Endothelial cell of umbilical vein (primary cell): ENCODE measurements around the gene ZNF407. TPM values are rescaled to one million over a fixed set of nuclear protein-coding genes. Genes with fewer than 3 reads are reported as not detected.

Experiments
- BruUV-seq: library from RNA; stranded (reverse); fragments of 400-500 nt; replicated peaks from 2 replicates; lab custom pipeline; 2021; lab: Mats Ljungman, UMichigan
- CTCF ChIA-PET: fragments of 300-600, 350-600 bp; sonication (Branson Sonifier 250); formaldehyde crosslinking; loops from one replicate; lab custom pipeline; 2021; ENCODE audit warnings: antibody characterized with exemption, inconsistent platforms; lab: Charles Lee
- POLR2A ChIA-PET: fragments of 300-600, 350-600 bp; sonication (Branson Sonifier 250); formaldehyde crosslinking; loops from one replicate; lab custom pipeline; 2021; ENCODE audit warnings: antibody characterized with exemption, inconsistent platforms; lab: Charles Lee
- DNase-seq: peaks from one replicate; pipeline ENCODE4 v3.0.0-alpha.2; 2011; ENCODE audit warnings: low read depth, low spot score
- FAIRE-seq: peaks from 2 replicates; lab custom pipeline; 2011; peaks lifted over from hg19 to GRCh38; lab: Jason Lieb, UNC
- H2AFZ ChIP-seq: 2 replicates; pipeline ENCODE4 v1.6.0; 2012; ENCODE audit warnings: low read depth, low read length, control low read depth, inconsistent platforms
- H3K27ac ChIP-seq: 2 replicates; pipeline ENCODE4 v1.5.1; 2011; ENCODE audit warnings: low read depth, mild to moderate bottlenecking, control low read depth, low read length, moderate library complexity; ENCODE audit not compliant: insufficient read depth
- H3K27me3 ChIP-seq, 2 experiments: 2 replicates each; pipeline versions ENCODE4 v1.6.0 to v1.6.1; 2011; ENCODE audit warnings: low read length in 2 of 2, mixed read lengths in 1 of 2; ENCODE audit not compliant: control insufficient read depth in 2 of 2, insufficient read depth in 2 of 2
- H3K36me3 ChIP-seq, 2 experiments: 2 replicates in 1 of 2; 3 replicates in 1 of 2; pipeline ENCODE4 v1.5.1; 2011; ENCODE audit warnings: low read length in 2 of 2, mild to moderate bottlenecking in 1 of 2, moderate library complexity in 1 of 2; ENCODE audit not compliant: control insufficient read depth in 2 of 2, insufficient read depth in 2 of 2; ENCODE audit errors: extremely low read depth in 1 of 2
- H3K4me1 ChIP-seq: 3 replicates; pipeline ENCODE4 v1.5.1; 2011; ENCODE audit warnings: mild to moderate bottlenecking, low read length; ENCODE audit not compliant: control insufficient read depth, insufficient read depth; ENCODE audit errors: extremely low read depth
- H3K4me2 ChIP-seq: 2 replicates; pipeline ENCODE4 v1.6.1; 2011; ENCODE audit warnings: low read length, control low read depth, mixed read lengths; ENCODE audit not compliant: insufficient read depth
- H3K4me3 ChIP-seq, 3 experiments: fragments of 200-600 bp in 1 of 3; sonication (generic), shearing (Covaris generic) in 1 of 3; replicated peaks in 1 of 3; 2 replicates each; pipeline ENCODE4 v1.5.1; 2011 to 2016; ENCODE audit warnings: control low read depth in 3 of 3, low read length in 3 of 3, mild to moderate bottlenecking in 2 of 3, inconsistent platforms in 1 of 3, low read depth in 1 of 3, moderate library complexity in 1 of 3; ENCODE audit not compliant: insufficient read depth in 1 of 3
- H3K79me2 ChIP-seq: 2 replicates; pipeline ENCODE4 v1.6.0; 2012; ENCODE audit warnings: low read length, inconsistent platforms; ENCODE audit not compliant: control insufficient read depth, insufficient read depth
- H3K9ac ChIP-seq: replicated peaks from 2 replicates; pipeline ENCODE3; 2011; ENCODE audit warnings: low read length, control low read depth; ENCODE audit not compliant: insufficient read depth; ENCODE audit errors: extremely low read depth
- H3K9me1 ChIP-seq: replicated peaks from 3 replicates; pipeline ENCODE4 v1.6.0; 2011; ENCODE audit warnings: mild to moderate bottlenecking, low read length; ENCODE audit not compliant: control insufficient read depth, insufficient read depth; ENCODE audit errors: extremely low read depth
- H3K9me3 ChIP-seq: replicated peaks from 2 replicates; pipeline ENCODE4 v1.5.1; 2012; ENCODE audit warnings: low read length, inconsistent platforms; ENCODE audit not compliant: control insufficient read depth, insufficient read depth
- H4K20me1 ChIP-seq: replicated peaks from 2 replicates; pipeline ENCODE3; 2011; ENCODE audit warnings: mild to moderate bottlenecking, low read length; ENCODE audit not compliant: control insufficient read depth, insufficient read depth; ENCODE audit errors: extremely low read depth
- EZH2 ChIP-seq: IDR thresholded peaks from 2 replicates; pipeline ENCODE4 v1.6.1; 2012; ENCODE audit warnings: borderline replicate concordance, low read depth, mild to moderate bottlenecking, moderate library complexity, low read length, inconsistent platforms; ENCODE audit not compliant: severe bottlenecking
- FOS ChIP-seq: IDR thresholded peaks from 2 replicates; pipeline ENCODE4 v1.6.1; 2011; ENCODE audit warnings: mild to moderate bottlenecking, low read length, moderate library complexity, borderline replicate concordance; ENCODE audit not compliant: insufficient read depth
- JUN ChIP-seq: IDR thresholded peaks from 2 replicates; pipeline ENCODE4 v1.6.1; 2011; ENCODE audit warnings: borderline replicate concordance, low read depth; ENCODE audit not compliant: insufficient read length, insufficient read depth
- MYC ChIP-seq: IDR thresholded peaks from one replicate; pipeline ENCODE4 v1.6.1; 2011; ENCODE audit warnings: mild to moderate bottlenecking, low read depth, low read length
- POLR2A ChIP-seq: IDR thresholded peaks from 2 replicates; pipeline ENCODE4 v1.6.1; 2012; ENCODE audit warnings: low read depth, mild to moderate bottlenecking, control low read depth, low read length
- dilution Hi-C: fragments of 300-500 bp; cut with MboI; formaldehyde crosslinking; loops from one replicate; pipeline ENCODE4 v1.15.0; 2019; ENCODE audit warnings: low sequenced_read_pairs; ENCODE audit not compliant: extremely low pct_ligation_motif_present
- intact Hi-C: fragments of 100-400 bp; cut with micrococcal nuclease; formaldehyde crosslinking; loops from one replicate; pipeline ENCODE4 v1.10.0; 2022
- polyA plus RNA-seq, 4 experiments: library from polyadenylated mRNA; depleted of rRNA in 3 of 4; stranded (reverse) in 3 of 4; unstranded in 1 of 4; fragments of >200 nt; gene quantifications; 2 replicates each; pipeline versions ENCODE4 v1.2.1 to v1.2.3, GENCODE V29; 2011 to 2012; ENCODE audit warnings: missing spikeins in 1 of 4
- total RNA-seq: library from RNA; stranded (reverse); gene quantifications from 2 replicates; pipeline ENCODE4 v1.2.3, GENCODE V29; 2021
- TF ChIP-seq, protein P1 (sequence below): IDR thresholded peaks from 2 replicates; pipeline ENCODE4 v1.6.1; 2011; ENCODE audit not compliant: insufficient read depth, insufficient read length
- TF ChIP-seq, protein P2 (sequence below), 2 donors: IDR thresholded peaks; 1 replicate in 1 of 2; 2 replicates in 1 of 2; pipeline ENCODE4 v1.5.1; 2011; ENCODE audit warnings: low read length in 2 of 2, mild to moderate bottlenecking in 2 of 2, moderate library complexity in 2 of 2, control low read depth in 1 of 2, inconsistent platforms in 1 of 2, low read depth in 1 of 2; ENCODE audit not compliant: insufficient read depth in 1 of 2; ENCODE audit errors: extremely low read depth in 1 of 2

ZNF407 gene
- total and polyA plus RNA-seq, 2 donors (not counting 3 experiments of a cell fraction or from before 2014, with no cell fraction given) = 3.8 to 20.1 TPM

DNA sequence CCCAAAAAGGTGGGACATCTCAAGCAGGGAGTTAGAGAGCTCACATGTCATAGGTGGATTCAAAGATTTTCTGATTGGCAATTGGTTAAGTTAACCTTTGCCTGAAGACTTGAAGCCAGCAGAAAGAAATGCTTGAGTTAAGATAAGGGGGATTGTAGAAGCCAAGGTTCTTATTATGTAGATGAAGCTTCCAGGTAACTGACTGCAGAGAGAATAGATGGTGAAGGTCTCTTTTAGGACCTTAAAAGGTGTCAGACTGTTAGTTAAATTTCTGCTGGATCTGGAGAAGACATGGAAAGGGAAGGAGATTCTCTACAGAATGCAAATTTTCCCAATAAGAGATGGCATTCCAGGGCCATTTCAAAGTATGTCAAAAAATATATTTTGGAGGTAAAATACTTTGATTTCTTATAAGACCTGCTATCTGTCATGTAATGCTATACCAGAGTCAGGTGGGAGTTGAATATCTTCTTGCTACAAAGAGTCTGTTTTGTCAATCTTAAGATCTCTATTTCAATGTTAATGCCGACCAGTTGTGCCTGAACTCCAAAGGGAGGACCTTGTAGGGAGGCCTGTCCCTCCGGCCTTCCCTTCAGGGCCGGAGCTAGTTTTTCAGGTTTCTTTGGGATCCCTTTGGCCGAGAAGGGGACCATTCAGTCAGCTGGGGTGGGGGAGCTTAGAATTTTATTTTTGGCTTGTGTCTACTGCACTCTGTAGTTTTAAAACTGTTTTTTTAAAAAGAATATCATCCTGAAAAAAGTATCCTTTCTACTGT is 330.7 kb downstream of the ZNF407 start:
- no peaks in the 10 kb centered on the region for H3K27me3 ChIP-seq
- CTCF ChIA-PET = interaction anchor here (1.1 kb wide), 1 partner anchor 113 kb away, joined by 3 read pairs; no protein-coding TSS in a partner anchor
- H3K9me3 ChIP-seq = no peaks in the 10 kb centered on the region
- H3K9me1 ChIP-seq = no peaks in the 10 kb centered on the region
- dilution Hi-C loops = no loop called here
- no peaks in the 10 kb centered on the region for H3K4me1 ChIP-seq
- intact Hi-C loops = no loop called here
- FAIRE-seq (no peak), DNase-seq (no peak)
- H3K4me2 ChIP-seq = no peak overlapping the region
- BruUV-seq = no TSS peak
- no peak for TF ChIP-seq MYC
- TF ChIP-seq FOS = no peak
- TF ChIP-seq, protein P1, sequence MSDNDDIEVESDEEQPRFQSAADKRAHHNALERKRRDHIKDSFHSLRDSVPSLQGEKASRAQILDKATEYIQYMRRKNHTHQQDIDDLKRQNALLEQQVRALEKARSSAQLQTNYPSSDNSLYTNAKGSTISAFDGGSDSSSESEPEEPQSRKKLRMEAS = no peak
- no peak for TF ChIP-seq POLR2A
- TF ChIP-seq, protein P2, sequence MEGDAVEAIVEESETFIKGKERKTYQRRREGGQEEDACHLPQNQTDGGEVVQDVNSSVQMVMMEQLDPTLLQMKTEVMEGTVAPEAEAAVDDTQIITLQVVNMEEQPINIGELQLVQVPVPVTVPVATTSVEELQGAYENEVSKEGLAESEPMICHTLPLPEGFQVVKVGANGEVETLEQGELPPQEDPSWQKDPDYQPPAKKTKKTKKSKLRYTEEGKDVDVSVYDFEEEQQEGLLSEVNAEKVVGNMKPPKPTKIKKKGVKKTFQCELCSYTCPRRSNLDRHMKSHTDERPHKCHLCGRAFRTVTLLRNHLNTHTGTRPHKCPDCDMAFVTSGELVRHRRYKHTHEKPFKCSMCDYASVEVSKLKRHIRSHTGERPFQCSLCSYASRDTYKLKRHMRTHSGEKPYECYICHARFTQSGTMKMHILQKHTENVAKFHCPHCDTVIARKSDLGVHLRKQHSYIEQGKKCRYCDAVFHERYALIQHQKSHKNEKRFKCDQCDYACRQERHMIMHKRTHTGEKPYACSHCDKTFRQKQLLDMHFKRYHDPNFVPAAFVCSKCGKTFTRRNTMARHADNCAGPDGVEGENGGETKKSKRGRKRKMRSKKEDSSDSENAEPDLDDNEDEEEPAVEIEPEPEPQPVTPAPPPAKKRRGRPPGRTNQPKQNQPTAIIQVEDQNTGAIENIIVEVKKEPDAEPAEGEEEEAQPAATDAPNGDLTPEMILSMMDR (IDR thresholded peaks at IDR 0.05; ENCODE audit: extremely low read depth in 1 of 2, insufficient read depth in 1 of 2, low read depth in 1 of 2, low read length in 2 of 2) = no peak
- no peak for TF ChIP-seq JUN
- no peak for TF ChIP-seq EZH2
- no peak overlapping the region for H2AFZ ChIP-seq
- no peaks in the 10 kb centered on the region for H3K79me2 ChIP-seq
- POLR2A ChIA-PET = no interaction called here
- H3K4me3 ChIP-seq = no peak overlapping the region
- no peak overlapping the region for H3K9ac ChIP-seq
- no peak overlapping the region for H3K27ac ChIP-seq
- no peaks in the 10 kb centered on the region for H4K20me1 ChIP-seq
- no peaks in the 10 kb centered on the region for H3K36me3 ChIP-seq
